Esophagus squamous epithelium (tissue), 4 donors: ENCODE data around the gene SRC.

Experiments used
- CTCF ChIP-seq, 6 experiments: fragments of 450-650 bp in 4 of 6; fragments of 200-600 bp in 2 of 6; sonication (generic) in 2 of 6; IDR thresholded peaks; one replicate each; pipeline ENCODE4 v1.5.1; 2016 to 2019; ENCODE audit warnings: antibody characterized with exemption in 6 of 6, mild to moderate bottlenecking in 4 of 6, moderate library complexity in 4 of 6
- POLR2A ChIP-seq, 4 donors: fragments of 450-650 bp; IDR thresholded peaks; one replicate each; pipeline ENCODE4 v1.6.1; 2017; ENCODE audit warnings: antibody characterized with exemption in 4 of 4, mild to moderate bottlenecking in 4 of 4, moderate library complexity in 3 of 4

GRCh38 chr20:37407019-37407566 lies 61.2 kb downstream of the SRC start:
- TF ChIP-seq CTCF (IDR thresholded peaks at IDR 0.05) (no peak), POLR2A (IDR thresholded peaks at IDR 0.05) (no peak)
